GM18868 (cell line): Measurements from ENCODE around the gene EEIG1.
A peak's percentile ranks its signal among the peaks of the same experiment; 100 is the strongest.
"Not testable (repeated sequence)": the region's sequence is repeated elsewhere in the genome, so short reads cannot be mapped to it uniquely, and the experiment has no call there.

Experiments used
- ATAC-seq: cut with Tn5 transposase; IDR thresholded peaks from one replicate; pipeline ENCODE4 v1.9.1; 2021; ENCODE audit warnings: mild to moderate bottlenecking, moderate library complexity; ENCODE audit not compliant: unreplicated experiment

The EEIG1 gene

DNA sequence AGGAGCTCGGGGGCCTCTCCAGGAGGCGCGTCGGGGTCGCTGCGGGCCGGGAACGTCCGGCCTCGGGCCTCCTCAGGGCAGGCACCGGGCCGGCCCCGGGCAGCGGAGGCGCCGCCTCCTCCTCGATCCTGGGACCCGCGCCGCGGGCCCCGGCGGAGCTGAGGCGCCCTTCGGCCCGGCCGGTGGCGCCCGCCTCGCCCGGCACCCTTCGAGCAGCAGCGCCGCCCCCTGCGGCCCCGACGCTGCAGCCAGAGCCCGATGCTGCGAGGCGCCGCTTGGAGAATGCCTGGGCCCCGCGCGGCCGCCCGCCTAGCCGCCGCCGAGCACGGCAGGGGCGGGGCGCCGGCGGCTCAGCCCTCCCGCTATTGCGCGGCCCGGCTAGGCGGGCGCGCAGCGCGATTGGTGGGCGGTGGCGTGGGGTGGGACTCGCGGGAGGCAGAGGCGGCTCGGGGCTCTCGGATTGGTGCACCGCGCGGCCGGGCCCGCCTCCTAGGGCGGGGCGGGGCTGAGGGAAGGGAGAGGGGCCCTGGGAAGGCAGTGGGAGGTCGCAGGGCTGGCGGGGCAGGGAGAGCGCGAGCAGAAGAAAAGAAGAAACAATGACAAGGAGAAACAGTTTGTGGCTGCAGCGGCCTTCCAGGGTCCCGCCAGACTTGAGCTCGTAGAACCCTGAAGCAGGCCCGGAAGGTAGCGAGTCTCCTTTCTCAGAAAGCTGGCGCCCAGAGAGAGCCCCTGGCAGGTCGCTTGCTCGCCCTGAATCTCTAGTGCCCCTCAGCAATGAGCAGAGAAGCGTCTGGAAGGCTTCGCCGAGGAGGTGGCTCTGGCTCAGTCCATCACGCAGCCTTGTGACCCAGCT is at the start of gene EEIG1:
EEIG1 (minus strand) TSS at position 284 of the 853 bp plus-strand sequence. CDS start 852 bp downstream, outside the sequence.
- peak; percentile 74 for ATAC-seq

GRCh38 chr9:128027705-128028104 is 46.9 kb upstream of the EEIG1 start:
- no peak for ATAC-seq

- ATAC-seq: no peak
Observed at GRCh38 chr9:128026773-128027541, 46.2 kb upstream of the EEIG1 start.

DNA sequence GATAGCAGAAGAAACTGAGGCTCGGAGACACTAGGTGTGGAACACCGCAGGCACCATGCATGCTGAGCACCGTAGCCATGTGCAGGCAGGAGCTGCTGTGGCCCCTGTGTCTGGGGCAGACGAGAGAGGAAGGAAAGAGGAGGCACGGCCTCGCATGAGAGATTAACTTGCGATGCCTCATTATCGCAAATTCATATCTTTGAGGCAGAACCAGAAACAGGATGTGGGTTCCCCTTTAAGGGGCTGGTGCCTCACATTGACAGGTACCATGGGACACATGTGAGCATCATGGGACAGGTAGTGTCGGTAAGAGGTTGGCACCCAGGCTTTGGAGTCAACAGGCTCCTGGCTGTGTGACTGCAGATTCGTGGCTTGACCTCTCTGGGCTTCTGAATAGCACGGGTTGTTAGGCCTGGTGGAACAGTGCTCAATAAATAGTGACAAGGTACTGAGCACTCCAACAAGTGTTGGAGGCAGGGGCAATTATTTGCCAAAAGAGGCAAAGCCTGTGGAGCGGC is 45.5 kb upstream of the EEIG1 start:
- no peak for ATAC-seq

DNA sequence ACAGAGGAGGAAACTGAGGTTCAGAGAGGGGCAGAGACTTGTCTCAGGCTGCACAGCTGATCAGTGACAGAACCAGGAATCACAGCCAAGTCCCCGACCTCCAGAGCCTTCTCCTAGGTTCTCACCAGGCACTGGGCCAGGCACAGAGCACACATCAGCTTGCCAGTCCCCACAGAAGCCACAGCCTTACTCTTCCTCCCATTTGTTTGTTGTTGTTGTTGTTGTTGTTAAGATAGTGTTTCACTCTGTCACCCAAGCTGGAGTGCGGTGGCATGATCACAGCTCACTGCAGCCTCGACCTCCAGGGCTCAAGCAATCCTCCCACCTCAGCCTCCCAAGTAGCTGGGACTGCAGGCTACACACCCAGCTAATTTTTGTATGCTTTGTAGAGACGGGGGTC is 44.9 kb upstream of the EEIG1 start:
- ATAC-seq: no peak

GRCh38 chr9:128024761-128025308 is 44.0 kb upstream of the EEIG1 start:
- no peak for ATAC-seq

DNA sequence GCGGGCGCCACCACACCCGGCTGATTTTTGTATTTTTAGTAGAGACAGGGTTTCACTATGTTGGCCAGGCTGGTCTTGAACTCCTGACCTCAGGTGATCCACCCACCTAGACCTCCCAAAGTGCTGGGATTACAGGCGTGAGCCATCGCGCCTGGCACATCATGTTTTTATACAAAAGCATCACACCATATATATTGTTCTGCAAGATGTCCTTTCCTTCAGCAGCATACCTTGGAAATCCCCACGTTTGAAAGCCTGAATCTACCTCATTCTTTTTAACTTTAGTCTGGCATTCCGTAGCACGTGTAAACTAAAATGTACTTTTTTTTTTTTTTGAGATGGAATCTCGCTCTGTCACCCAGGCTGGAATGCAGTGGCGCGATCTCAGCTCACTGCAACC is 42.9 kb upstream of the EEIG1 start:
- not testable (repeated sequence) for ATAC-seq

GRCh38 chr9:128022886-128023285 is 42.1 kb upstream of the EEIG1 start:
- ATAC-seq: no peak

DNA sequence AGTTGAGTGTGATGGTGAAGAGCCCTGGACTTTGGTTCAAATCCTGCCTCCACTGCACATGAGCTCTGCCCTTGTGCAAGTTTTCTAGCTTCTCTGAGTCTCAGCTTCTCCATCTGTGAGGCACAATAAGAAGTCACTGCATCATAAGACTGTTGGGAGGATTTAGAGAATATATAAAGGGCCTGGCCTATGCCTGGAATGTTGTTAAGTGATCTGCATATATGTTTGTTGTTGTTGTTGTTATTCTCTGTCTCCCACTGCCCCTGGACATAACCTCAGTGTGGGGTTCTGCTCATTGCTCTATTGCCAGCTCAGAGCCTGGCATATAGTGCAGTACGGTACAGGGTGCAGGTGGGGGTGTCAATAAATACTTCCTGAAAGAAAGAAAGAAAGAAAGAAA is 40.3 kb upstream of the EEIG1 start:
- no peak for ATAC-seq

DNA sequence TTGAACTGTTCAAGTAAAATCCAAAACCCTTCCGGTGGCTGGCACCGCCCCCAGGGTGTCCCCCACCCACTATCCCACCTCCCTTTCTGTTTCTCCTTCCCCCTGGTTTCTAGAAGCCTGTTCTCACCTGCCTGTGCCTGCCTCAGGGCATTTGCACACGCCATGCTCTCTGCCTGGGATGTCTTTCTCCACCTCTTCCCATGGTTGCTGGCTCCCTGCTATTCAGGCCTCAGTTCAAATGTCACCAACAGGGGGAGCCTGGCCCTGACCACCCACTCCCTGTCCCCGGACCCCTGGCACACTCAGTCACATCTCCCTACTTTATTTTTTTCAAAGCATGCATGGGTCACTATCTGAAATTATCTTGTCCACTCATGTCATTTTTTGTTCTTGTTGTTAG is 39.9 kb upstream of the EEIG1 start:
- ATAC-seq: no peak

GRCh38 chr9:128015696-128016095 is 34.9 kb upstream of the EEIG1 start:
- no peak for ATAC-seq

- ATAC-seq: no peak
Observed at GRCh38 chr9:128011071-128011817, 30.5 kb upstream of the EEIG1 start.

GRCh38 chr9:128009639-128010038 is 28.9 kb upstream of the EEIG1 start:
- no peak for ATAC-seq

DNA sequence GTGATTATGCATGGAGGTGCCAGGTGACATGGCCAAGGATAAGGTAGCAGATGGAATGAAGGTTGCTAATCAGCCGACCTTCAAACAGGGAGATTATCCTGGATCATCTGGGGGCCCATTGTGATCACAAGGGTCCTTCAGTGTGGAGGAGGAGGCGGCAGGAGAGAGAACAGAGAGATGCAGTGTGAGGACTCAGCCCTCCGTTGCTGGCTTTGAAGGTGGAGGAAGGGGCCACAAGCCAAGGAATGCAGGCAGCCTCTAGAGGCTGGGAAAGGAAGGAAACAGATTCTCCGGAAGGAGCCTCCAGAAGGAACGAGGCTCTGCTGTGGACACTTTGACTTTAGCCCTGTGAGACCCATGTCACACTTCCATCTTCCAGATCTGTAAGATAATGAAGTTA is 27.4 kb upstream of the EEIG1 start:
- ATAC-seq: no peak

DNA sequence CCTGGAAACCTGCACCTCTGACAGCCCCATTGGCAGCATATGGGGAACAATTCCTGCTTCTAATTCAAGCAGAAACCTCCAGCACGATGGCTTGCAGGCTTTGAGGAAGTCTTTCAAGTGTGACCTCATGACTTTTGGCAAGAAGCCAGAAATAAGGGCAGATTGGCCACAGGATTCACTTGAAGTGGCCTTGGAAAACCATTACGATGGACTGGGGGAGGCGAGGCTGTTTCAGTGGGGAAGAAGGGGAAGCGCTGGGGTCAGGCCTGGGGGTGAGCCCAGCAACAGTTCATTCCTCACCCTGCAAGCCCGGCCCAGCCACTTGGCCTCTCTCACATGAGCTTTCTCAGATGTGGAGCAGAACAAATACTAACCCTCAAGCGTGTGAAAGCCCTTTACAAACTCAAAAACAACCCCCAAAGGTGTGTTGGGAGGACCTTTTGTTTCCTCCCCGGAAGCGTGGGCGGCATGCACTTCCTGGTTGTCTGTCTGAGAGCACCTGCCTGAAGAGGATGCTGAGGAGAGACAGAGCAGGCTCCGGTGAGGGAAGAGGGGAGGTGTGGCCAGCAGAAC is 26.9 kb upstream of the EEIG1 start:
- no peak for ATAC-seq

DNA sequence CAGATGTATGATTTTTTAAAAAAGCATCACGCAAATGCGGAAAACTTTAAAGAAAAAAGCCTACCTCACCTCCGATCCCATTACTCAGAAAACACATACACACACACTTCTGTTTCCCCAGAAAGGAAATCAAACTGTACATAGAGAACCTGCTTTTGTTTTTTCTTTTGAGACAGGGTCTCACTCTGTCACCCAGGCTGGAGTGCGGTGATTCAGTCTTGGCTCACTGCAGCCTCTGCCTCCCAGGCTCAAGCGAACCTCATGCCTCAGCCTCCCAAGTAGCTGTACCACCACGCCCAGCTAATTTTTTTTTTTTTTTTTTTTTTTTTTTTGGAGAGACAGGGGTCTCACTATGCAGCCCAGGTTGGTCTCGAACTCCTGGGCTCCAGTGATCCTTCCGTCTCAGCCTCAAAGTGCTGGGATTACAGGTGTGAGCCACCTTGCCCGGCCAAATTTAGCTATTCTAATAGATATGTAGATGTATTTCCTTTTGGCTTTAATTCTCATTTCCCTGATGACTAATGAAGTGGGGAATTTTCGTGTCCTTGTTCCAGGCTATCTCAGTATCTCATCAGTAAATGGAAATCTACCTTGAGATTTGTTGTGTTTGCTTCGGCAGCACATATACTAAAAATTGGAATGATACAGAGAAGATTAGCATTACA is 25.7 kb upstream of the EEIG1 start:
- ATAC-seq: no peak

GRCh38 chr9:128005923-128006322 is 25.1 kb upstream of the EEIG1 start:
- ATAC-seq: no peak

DNA sequence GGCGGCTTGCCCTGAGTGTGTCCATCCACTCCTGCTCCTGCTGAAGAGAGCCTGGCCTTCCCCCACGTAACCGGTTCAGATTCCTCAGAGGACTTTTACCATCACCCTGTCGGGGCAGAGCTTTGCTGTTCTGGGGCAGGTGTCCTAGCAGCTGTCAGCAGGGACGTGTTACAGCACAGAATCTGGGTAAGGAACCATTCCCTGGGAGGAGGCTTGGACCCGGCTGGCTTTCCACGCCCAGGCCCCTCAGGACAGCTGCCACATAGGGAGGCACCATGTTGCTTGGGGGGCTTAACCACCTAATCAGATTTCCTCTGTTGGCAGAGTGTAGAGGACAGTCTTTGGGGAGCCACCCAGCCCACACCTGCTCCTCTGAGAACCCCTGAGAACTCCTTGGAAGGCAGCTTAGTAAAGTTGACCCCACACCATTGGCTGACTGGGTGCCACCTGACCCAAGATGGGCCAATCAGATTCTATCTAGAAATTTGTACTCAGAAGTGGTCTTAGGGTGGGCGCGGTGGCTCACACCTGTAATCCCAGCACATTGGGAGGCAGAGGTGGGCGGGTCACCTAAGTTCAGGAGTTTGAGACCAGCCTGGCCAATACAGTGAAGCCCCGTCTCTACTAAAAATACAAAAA is 23.3 kb upstream of the EEIG1 start:
- ATAC-seq: no peak

DNA sequence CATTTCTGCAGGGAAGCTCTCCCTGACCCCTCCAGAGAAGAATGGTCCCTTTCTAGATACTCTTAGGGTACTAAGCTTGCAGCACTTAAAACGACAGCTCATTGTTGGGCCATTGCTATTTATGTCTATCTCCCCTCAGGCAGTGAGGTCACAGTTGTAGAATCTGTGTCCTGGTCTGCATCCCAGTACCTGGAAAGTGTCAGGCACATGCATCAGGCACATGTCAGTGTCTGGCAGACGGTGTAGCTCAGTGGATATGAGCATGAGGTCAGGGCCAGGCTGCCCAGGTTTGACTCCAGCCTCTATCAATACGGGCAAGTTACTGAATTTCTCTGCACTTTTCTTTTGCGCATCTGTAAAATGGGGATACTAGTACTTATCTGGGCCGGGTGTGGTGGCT is 22.2 kb upstream of the EEIG1 start:
- ATAC-seq: no peak
